ENCODE data around the gene CCDC171. TPM values are rescaled to one million over a fixed set of nuclear protein-coding genes. Genes with fewer than 3 reads are reported as not detected.

Gene CCDC171
- total RNA-seq, 2 experiments from 2014 or later = 0.49 to 1.1 TPM

DNA sequence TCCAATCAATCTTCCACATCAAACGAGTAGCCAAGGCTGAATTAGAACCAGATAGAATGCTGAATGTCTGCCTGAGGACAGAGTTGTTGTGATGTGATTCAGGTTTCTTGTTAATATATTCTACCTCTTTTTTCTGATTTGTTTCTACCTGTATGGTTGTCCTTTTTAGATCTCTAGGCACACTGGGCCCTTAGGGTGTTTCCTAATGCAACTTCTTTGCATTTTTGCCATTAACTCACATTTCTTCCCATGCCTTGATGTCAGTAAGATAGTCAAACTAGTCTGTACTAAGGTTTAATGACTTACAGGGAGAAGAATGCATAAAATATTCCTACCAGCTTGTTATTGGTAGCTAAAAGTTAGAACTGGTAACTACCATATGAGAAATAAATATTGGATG lies 413.6 kb downstream of the CCDC171 start:
- Histone ChIP-seq H3K9me3 (ENCODE audit: control insufficient read depth in 1 of 2, insufficient read depth in 1 of 2, low read length in 2 of 2) (no peaks in the 10 kb centered on the region), H3K4me1 (ENCODE audit: insufficient read depth, low read length) (no peaks in the 10 kb centered on the region), H3K4me3 (ENCODE audit: low read length) (no peak overlapping the region), H3K27ac (ENCODE audit: low read depth in 1 of 2, low read length in 2 of 2) (no peak overlapping the region), H3K36me3 (ENCODE audit: insufficient read depth, low read length) (no peaks in the 10 kb centered on the region), H3K27me3 (ENCODE audit: control insufficient read depth in 1 of 2, insufficient read depth in 2 of 2, low read length in 2 of 2) (no peaks in the 10 kb centered on the region)
- no peaks in the 10 kb centered on the region for H3K4me1 Mint-ChIP-seq (ENCODE audit: low read depth)
- intact Hi-C loops (cut with DNase I, micrococcal nuclease) = no loop called here
- no peak for DNase-seq
- H3K27me3 Mint-ChIP-seq = no peaks in the 10 kb centered on the region
- no peaks in the 10 kb centered on the region for H3K9me3 Mint-ChIP-seq
- H3K4me3 Mint-ChIP-seq = no peak overlapping the region
- ChIA-PET POLR2A (no interaction called here), CTCF (no interaction called here)
- no peak overlapping the region for H3K27ac Mint-ChIP-seq
- ATAC-seq (ENCODE audit: poor library complexity) = no peak
- H3K36me3 Mint-ChIP-seq (ENCODE audit: low read depth) = no peaks in the 10 kb centered on the region
- no peak for TF ChIP-seq CTCF (IDR thresholded peaks at IDR 0.05)

DNA sequence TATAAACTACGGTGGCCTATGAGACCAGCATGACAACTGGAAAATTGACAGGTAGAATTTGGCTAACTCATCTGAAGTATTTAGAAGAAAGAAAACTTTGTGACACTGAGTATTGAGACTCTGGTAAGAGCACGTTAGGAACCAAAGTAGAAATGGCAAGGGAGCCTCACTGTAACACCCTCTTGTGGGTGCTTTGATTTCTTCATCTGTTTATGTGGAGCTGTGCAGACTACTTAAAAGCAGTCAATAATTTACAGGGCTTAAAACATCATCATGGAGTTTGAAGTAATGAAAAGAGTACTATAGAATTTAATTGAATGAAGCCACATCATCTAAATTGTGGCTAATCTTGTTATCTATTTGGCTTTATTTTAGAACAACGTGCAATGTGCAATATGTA lies 414.2 kb downstream of the CCDC171 start:
- Histone ChIP-seq H3K9me3 (ENCODE audit: control insufficient read depth in 1 of 2, insufficient read depth in 1 of 2, low read length in 2 of 2) (no peaks in the 10 kb centered on the region), H3K27me3 (ENCODE audit: control insufficient read depth in 1 of 2, insufficient read depth in 2 of 2, low read length in 2 of 2) (no peaks in the 10 kb centered on the region), H3K4me1 (ENCODE audit: insufficient read depth, low read length) (no peaks in the 10 kb centered on the region), H3K27ac (ENCODE audit: low read depth in 1 of 2, low read length in 2 of 2) (no peak overlapping the region), H3K36me3 (ENCODE audit: insufficient read depth, low read length) (no peaks in the 10 kb centered on the region), H3K4me3 (ENCODE audit: low read length) (no peak overlapping the region)
- ATAC-seq (ENCODE audit: poor library complexity) (no peak), DNase-seq (no peak)
- intact Hi-C loops (cut with DNase I, micrococcal nuclease) = no loop called here
- Mint-ChIP-seq H3K4me1 (ENCODE audit: low read depth) (no peaks in the 10 kb centered on the region), H3K36me3 (ENCODE audit: low read depth) (no peaks in the 10 kb centered on the region), H3K4me3 (no peak overlapping the region), H3K9me3 (no peaks in the 10 kb centered on the region), H3K27ac (no peak overlapping the region), H3K27me3 (no peaks in the 10 kb centered on the region)
- CTCF ChIA-PET = interaction anchor here (0.7 kb wide), 1 partner anchor 11 kb away, joined by 3 read pairs; no protein-coding TSS in a partner anchor
- POLR2A ChIA-PET = no interaction called here
- no peak for TF ChIP-seq CTCF (IDR thresholded peaks at IDR 0.05)

- no peaks in the 10 kb centered on the region for H3K9me3 Mint-ChIP-seq
- Histone ChIP-seq H3K27me3 (ENCODE audit: control insufficient read depth in 1 of 2, insufficient read depth in 2 of 2, low read length in 2 of 2) (no peaks in the 10 kb centered on the region), H3K9me3 (ENCODE audit: control insufficient read depth in 1 of 2, insufficient read depth in 1 of 2, low read length in 2 of 2) (no peaks in the 10 kb centered on the region), H3K4me3 (ENCODE audit: low read length) (no peak overlapping the region), H3K27ac (ENCODE audit: low read depth in 1 of 2, low read length in 2 of 2) (no peak overlapping the region), H3K36me3 (ENCODE audit: insufficient read depth, low read length) (no peaks in the 10 kb centered on the region), H3K4me1 (ENCODE audit: insufficient read depth, low read length) (no peaks in the 10 kb centered on the region)
- POLR2A ChIA-PET = no interaction called here
- H3K27ac Mint-ChIP-seq = no peak overlapping the region
- H3K4me3 Mint-ChIP-seq = no peak overlapping the region
- H3K4me1 Mint-ChIP-seq (ENCODE audit: low read depth) = no peaks in the 10 kb centered on the region
- CTCF ChIA-PET = no interaction called here
- no peaks in the 10 kb centered on the region for H3K36me3 Mint-ChIP-seq (ENCODE audit: low read depth)
- H3K27me3 Mint-ChIP-seq = no peaks in the 10 kb centered on the region
- ATAC-seq (ENCODE audit: poor library complexity) (no peak), DNase-seq (no peak)
- intact Hi-C loops (cut with DNase I, micrococcal nuclease) = no loop called here
- no peak for TF ChIP-seq CTCF (IDR thresholded peaks at IDR 0.05)
Observed at GRCh38 chr9:15972760-15973159, 419.9 kb downstream of the CCDC171 start.
